Lower lobe of right lung (tissue), 2 donors: Measurements from ENCODE around the gene AVPI1. TPM values are rescaled to one million over a fixed set of nuclear protein-coding genes. Genes with fewer than 3 reads are reported as not detected.
A peak's percentile ranks its signal among the peaks of the same experiment; 100 is the strongest.

Source experiments
- ATAC-seq, 2 donors: fragments of 200-7000 bp; cut with Tn5 transposase; one replicate each; pipeline ENCODE4 v1.9.1; 2020 to 2022; ENCODE audit warnings: mild to moderate bottlenecking in 2 of 2, moderate library complexity in 2 of 2
- DNase-seq: peaks from one replicate; pipeline ENCODE4 v3.0.0-alpha.2; 2020
- H3K27ac ChIP-seq: fragments of 200-600 bp; one replicate; pipeline ENCODE4 v1.8.0; 2022
- H3K27me3 ChIP-seq: fragments of 200-600 bp; one replicate; pipeline ENCODE4 v1.8.0; 2022; ENCODE audit warnings: low read depth
- H3K36me3 ChIP-seq: fragments of 200-600 bp; one replicate; pipeline ENCODE4 v1.8.0; 2022; ENCODE audit warnings: mild to moderate bottlenecking
- H3K4me1 ChIP-seq: fragments of 200-600 bp; one replicate; pipeline ENCODE4 v1.8.0; 2022
- H3K4me3 ChIP-seq: fragments of 200-600 bp; one replicate; pipeline ENCODE4 v1.8.0; 2022; ENCODE audit warnings: mild to moderate bottlenecking
- H3K9me3 ChIP-seq: fragments of 200-600 bp; one replicate; pipeline ENCODE4 v1.8.0; 2022
- intact Hi-C: fragments of 100-400 bp; cut with DNase I; formaldehyde crosslinking; loops from one replicate; pipeline ENCODE4 v1.11.0; 2022
- total RNA-seq: library from RNA; stranded (reverse); fragmentation: NEBNext Ultra II Directional; extraction: Animal tissue kit (Norgen Biotek cat#: 25700); gene quantifications from one replicate; pipeline ENCODE4 v1.2.1, GENCODE V29; 2021
- TF ChIP-seq, protein P1 (sequence below): fragments of 200-600 bp; IDR thresholded peaks from one replicate; pipeline ENCODE4 v1.8.0; 2022; ENCODE audit warnings: antibody characterized with exemption, mild to moderate bottlenecking
- donor health status: DM: no; HTN: yes; CAD: no; lungs with severe emphysema.

Gene AVPI1
- total RNA-seq, 1 donor from 2014 or later: 22.6 TPM

DNA sequence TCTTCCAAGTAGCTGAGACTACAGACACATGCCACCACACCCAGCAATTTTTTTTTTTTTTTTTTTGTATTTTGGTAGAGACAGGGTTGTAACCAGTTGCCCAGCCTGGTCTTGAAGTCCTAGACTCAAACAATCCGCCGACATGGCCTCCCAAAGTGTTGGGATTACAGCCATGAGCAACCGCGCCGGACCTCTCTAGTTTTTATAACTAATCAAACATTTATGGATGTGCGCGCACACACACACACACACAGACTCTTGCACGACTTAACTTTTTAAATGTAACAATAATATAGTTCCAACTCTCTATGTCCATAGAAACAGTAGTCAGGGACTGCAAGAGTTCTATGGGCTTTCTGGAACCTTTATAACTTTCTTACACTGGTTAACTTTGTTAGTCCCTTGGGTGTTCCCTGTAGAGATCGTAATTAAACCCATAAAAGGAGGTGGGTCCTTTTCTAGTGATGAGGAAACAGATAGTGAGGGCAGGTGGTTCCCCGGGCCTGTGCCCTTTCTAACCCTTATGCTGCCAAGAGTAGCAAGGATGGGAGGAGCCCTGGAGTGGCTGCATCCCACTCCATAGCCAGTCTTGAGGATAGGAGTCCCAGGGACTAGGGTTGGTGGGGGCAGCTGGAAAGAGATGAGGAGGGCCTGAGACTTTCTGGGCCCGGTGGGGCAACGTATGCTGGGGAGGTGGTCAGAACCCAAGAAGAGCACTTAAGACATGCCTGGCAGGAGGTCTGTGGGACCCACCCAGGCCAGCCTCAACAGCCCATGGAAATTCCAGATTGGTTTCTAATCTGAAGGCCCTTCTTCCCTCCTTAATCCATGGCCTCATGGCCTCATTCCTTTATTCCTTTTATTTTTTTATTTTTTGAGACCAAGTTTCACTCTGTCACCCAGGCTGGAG lies 35.1 kb upstream of the AVPI1 start:
- Histone ChIP-seq H3K27ac (no peak overlapping the region), H3K27me3 (no peaks in the 10 kb centered on the region), H3K9me3 (no peaks in the 10 kb centered on the region), H3K4me1 (peaks cover 23% of the 10 kb centered on the region), H3K36me3 (peaks cover 12% of the 10 kb centered on the region), H3K4me3 (no peak overlapping the region)
- no peak for ATAC-seq
- no peak for DNase-seq
- TF ChIP-seq, protein P1, sequence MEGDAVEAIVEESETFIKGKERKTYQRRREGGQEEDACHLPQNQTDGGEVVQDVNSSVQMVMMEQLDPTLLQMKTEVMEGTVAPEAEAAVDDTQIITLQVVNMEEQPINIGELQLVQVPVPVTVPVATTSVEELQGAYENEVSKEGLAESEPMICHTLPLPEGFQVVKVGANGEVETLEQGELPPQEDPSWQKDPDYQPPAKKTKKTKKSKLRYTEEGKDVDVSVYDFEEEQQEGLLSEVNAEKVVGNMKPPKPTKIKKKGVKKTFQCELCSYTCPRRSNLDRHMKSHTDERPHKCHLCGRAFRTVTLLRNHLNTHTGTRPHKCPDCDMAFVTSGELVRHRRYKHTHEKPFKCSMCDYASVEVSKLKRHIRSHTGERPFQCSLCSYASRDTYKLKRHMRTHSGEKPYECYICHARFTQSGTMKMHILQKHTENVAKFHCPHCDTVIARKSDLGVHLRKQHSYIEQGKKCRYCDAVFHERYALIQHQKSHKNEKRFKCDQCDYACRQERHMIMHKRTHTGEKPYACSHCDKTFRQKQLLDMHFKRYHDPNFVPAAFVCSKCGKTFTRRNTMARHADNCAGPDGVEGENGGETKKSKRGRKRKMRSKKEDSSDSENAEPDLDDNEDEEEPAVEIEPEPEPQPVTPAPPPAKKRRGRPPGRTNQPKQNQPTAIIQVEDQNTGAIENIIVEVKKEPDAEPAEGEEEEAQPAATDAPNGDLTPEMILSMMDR: no peak
- intact Hi-C loops: no loop called here

DNA sequence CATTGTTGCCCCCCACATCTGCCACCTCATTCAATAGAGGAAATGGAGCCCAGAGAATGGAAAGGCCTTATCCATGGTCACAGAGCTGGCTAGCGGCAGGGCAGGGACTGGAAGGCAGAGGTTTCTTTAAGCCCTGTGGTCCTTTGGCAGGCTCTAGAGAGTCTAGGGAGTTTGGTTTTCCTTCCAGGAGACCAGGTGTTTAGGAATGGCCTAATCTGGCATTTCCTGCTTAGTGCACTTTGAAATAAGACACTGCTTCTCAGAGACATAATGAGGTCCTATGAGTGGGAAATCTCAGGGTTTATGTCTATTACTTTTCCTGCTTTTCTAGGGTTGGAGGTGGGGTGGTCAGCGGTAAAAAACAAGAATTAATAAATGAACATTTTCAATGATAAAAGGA lies 32.6 kb upstream of the AVPI1 start:
- no peaks in the 10 kb centered on the region for H3K27me3 ChIP-seq
- H3K27ac ChIP-seq: no peak overlapping the region
- no peak overlapping the region for H3K4me3 ChIP-seq
- intact Hi-C loops: no loop called here
- H3K4me1 ChIP-seq: peaks cover 45% of the 10 kb centered on the region
- DNase-seq: no peak
- ATAC-seq: no peak
- TF ChIP-seq, protein P1: no peak
- peaks cover 17% of the 10 kb centered on the region for H3K36me3 ChIP-seq
- no peaks in the 10 kb centered on the region for H3K9me3 ChIP-seq

DNA sequence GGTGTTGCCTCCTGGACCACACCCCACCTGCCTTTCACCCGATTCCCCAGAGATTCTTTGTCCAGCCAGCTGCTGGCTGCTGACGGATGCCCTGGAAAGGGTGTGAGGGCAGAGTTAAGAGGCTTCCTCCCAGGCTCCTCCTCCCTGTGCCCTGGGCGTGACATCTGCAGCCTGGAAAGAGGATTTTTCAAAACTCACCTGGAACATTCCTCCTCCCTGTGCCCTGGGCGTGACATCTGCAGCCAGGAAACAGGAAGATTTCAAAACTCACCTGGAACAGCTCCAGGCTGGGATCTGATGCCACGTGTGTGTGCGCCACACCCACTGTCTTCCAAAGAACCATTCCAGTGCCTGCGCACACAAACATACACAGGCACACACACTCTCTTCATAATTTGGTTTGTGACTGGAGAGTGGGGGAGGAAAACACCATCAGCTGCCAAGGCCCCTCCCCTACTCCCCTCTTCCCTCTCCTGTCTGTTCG lies 31.7 kb upstream of the AVPI1 start:
- Histone ChIP-seq H3K4me3 (no peak overlapping the region), H3K27me3 (no peaks in the 10 kb centered on the region), H3K9me3 (no peaks in the 10 kb centered on the region), H3K36me3 (peaks cover 17% of the 10 kb centered on the region), H3K27ac (peak overlapping the region; percentile 58), H3K4me1 (peaks cover 45% of the 10 kb centered on the region)
- intact Hi-C loops: no loop called here
- peak; percentile 89 to 90 for ATAC-seq
- DNase-seq: peak; percentile 82
- TF ChIP-seq, protein P1: no peak

DNA sequence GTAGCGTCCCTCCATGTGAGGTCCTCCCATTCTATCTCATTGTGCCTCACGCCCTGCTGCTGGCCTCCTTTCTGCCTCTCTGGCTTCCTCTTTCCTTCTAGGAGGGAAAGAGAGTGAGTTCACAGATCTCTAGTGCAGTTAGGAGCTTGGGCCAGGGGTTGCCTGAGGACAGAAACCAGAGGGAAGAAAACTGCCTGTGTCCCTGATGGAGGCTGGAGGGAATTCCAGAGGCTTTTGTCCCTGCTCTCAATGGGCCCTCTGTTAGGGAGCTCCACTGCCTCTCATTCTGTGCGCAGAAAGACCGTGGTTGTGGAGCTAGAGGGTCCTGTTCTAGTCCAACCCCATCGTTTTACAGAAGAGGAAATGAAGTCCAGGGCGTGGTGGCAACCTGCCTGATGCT lies 31.1 kb upstream of the AVPI1 start:
- H3K27ac ChIP-seq: peak overlapping the region; percentile 58
- H3K4me3 ChIP-seq: no peak overlapping the region
- intact Hi-C loops: no loop called here
- DNase-seq: no peak
- H3K4me1 ChIP-seq: peaks cover 46% of the 10 kb centered on the region
- no peaks in the 10 kb centered on the region for H3K27me3 ChIP-seq
- H3K36me3 ChIP-seq: peaks cover 17% of the 10 kb centered on the region
- H3K9me3 ChIP-seq: no peaks in the 10 kb centered on the region
- ATAC-seq: no peak
- TF ChIP-seq, protein P1: no peak

DNA sequence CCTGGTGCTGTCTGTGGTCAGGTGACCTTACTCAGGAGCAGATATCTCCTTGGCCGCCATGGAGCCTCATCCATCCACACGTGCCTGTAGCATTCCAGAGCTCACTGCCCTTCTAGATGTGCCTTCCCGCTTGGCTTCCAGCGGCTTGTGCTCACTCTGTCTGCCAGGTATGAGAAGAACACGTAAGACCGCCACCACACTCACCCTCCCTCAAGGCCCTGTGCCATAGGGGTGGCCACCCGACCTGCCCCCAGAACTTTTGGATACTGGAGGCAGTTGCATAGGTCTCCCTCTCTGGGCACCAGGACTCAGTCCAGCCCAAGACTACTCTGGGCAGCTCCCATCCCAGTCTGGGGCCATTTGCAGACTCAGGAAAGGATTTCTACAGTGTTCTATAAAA lies 30.6 kb upstream of the AVPI1 start:
- Histone ChIP-seq H3K9me3 (no peaks in the 10 kb centered on the region), H3K4me1 (peaks cover 51% of the 10 kb centered on the region), H3K4me3 (no peak overlapping the region), H3K27ac (peak overlapping the region; percentile 58), H3K27me3 (no peaks in the 10 kb centered on the region), H3K36me3 (peaks cover 17% of the 10 kb centered on the region)
- ATAC-seq (no peak), DNase-seq (no peak)
- TF ChIP-seq, protein P1: no peak
- intact Hi-C loops: no loop called here
